HG03175 (cell line): Measurements from ENCODE around the gene MROH9.
"Not testable (repeated sequence)": the region's sequence is repeated elsewhere in the genome, so short reads cannot be mapped to it uniquely, and the experiment has no call there.

ENCODE experiments used
- ATAC-seq: cut with Tn5 transposase; IDR thresholded peaks from one replicate; pipeline ENCODE4 v1.9.1; 2021; ENCODE audit warnings: mild to moderate bottlenecking, moderate library complexity; ENCODE audit not compliant: unreplicated experiment

Gene MROH9

GRCh38 chr1:170935231-170935630, at the start of gene MROH9:
MROH9 (plus strand) TSS chr1:170935534; CDS start chr1:170945557, 10,023 bp downstream.
- no peak for ATAC-seq

DNA sequence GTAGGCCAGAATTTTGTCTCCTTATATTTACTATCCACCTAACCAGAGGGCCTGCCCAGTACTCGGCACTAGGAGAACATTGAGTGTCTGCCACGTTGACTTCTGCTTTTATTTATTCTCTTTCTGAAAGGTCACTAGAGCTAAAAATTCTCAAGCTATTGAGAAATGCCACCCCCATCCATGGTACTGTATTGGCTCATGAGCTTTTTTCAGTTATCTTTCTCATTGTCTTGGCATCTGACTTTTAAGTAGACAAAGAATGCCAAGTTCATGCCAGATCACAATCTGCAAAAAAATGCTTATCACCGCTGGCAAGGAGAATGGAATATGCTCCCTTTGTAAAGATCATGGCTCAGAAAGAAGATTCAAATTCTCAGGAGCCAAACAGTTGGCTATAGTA, 49.8 kb upstream of the MROH9 start:
- no peak for ATAC-seq

GRCh38 chr1:170886460-170886859, 48.9 kb upstream of the MROH9 start:
- ATAC-seq = no peak

DNA sequence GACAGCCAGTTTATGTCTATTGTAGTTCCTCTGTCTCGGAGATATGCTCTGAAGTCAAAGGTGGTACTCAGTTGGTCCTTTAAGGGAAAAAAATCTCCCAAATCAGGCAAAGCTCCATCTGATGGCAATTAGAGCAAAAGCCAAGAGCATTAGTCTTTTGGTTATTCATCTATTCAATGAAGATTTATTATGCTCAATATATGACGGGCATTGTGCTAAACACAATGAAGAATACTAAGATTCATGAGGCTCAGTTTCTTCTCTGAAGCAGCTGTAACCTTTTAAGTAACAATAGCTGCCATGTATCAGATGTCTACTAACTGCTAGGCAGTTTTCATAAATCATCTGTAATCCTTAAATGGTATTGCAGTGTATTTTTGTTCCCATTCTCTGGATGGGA, 47.6 kb upstream of the MROH9 start:
- no peak for ATAC-seq

DNA sequence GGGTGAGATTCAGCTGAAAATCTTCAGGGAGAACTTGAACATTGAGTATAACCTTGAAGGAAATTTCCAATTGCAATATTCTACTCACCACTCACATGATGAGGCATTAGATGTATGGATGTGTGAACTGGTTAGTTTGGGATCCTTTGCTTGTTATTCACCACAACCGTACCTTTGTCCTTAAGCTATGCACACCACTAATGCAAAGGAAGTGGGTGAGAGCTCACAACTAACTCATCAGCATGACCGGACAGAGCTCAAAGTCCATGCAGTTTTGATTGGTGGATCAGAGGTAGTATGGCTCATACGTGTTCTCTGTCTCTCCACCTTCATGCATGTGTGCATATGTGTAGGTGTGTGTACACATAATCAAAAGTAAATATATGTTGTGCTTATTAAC, 43.5 kb upstream of the MROH9 start:
- no peak for ATAC-seq

- no peak for ATAC-seq
Observed at GRCh38 chr1:170893655-170894297, 41.6 kb upstream of the MROH9 start.

- ATAC-seq = no peak
Observed at GRCh38 chr1:170903961-170904360, 31.4 kb upstream of the MROH9 start.

- ATAC-seq = no peak
Observed at GRCh38 chr1:170908942-170909341, 26.4 kb upstream of the MROH9 start.

DNA sequence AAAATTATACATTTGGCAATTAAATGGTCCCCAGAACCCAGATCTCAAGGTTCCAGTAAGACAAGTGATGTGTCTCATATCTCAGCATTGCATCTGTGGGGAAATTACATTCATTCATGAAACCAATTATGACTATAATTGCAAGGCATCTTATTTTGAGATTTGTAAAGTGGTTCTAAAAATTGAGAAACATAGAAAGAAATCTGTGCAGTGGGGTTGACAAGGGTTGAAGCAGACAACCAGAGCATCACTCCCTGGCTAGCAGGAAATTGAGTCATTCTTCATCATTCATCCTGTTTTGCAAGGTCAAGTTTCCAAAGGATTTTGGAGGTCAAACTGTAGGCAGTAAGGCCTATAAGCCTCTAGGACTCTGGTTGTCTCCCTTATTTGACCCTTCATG, 25.1 kb upstream of the MROH9 start:
- ATAC-seq = no peak

GRCh38 chr1:170917373-170917772, 18.0 kb upstream of the MROH9 start:
- ATAC-seq = no peak

GRCh38 chr1:170924656-170925055, 10.7 kb upstream of the MROH9 start:
- not testable (repeated sequence) for ATAC-seq

- ATAC-seq = no peak
Observed at GRCh38 chr1:170927955-170928840, 7.1 kb upstream of the MROH9 start.

DNA sequence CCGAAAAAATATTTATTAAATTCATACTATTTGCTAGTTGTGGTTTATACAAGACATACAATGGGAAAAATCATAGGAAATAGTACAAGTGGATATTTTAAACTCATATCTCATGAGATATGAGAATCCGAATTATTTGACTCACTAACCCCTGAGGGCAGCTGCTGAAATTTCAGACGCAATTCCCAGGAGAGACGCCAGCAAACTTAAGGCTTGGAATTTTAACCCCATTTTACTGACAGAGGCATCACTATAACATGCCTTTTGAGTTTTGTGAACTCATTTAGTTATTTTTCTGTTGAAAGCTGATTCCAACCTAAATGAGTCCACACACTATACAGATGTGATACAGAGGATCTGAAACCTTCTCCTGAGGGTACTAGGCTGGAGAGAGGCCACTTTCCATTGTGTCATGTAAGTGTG, 5.9 kb upstream of the MROH9 start:
- ATAC-seq = no peak

DNA sequence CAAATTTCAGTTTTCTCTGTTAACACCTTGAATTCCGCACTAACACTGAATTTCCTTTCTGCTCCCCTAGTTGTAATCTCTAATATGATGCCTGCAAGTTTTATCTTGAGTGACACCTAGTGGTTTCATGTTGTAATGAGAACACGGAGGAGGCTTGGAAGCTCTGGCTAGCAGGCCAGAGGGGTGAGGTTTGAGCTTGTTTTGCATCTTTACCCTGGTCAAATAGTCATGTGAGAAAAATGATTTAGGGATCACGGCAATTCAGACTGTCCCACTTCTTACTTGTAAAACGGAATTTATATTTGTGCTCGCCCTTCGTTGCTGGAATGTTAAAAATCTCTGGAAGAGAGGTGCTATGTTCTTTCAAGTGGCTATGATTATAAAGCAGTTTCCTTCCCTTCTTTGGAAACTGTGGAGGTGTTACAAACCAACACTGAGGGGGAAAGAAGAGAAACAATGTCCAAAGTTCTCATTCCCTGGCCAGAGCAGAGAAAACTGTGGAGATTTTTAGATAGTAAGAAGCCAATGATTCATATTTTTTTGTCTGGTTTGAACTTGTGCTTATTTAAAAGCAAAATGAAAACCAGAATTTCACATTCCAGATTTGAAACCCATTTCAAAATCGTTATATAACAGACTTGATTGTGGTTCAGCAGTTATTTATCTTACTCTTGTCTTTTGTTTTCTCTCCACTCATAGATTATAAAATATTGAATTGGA, 5.3 kb upstream of the MROH9 start:
- peak; percentile 92 for ATAC-seq

- no peak for ATAC-seq
Observed at GRCh38 chr1:170931650-170932049, 3.7 kb upstream of the MROH9 start.

DNA sequence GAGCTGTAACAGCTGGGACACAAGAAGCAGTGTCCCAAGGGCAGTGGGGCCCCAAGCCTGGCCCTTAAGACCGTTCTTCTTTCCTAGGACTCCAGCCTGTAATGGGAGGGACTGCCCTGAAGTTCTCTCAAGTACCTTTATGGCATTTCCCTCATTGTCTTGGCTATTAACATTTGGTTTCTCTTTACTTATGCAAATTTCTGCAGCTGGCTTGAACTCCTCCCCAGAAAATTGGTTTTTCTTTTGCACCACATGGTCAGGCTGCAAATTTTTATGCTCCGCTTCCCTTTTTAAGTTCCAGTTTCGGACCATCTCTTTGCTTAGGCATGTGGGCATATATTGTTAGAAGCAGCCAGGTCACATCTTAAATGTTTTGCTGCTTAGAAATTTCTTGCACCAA, 3.1 kb upstream of the MROH9 start:
- no peak for ATAC-seq

DNA sequence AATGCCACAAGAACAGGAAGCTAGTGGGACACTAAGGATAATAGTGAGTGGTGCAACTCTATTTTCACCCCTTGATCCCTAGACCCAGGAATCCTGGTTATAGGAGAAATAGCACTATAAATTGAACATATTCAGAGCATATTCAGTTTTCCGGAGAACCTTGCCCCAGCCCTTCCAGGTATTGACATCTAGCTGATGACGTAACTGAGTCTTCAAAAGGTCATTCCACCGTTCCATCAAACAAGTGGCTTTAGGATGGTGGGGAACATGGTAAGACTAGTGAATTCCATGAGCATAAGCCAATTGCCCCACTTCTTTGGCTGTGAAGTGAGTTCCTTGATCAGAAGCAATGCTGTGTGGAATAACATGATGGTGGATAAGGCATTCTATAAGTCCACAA, 2.9 kb downstream of the MROH9 start:
- ATAC-seq = no peak

GRCh38 chr1:170939476-170939875, 4.1 kb downstream of the MROH9 start:
- ATAC-seq = no peak

- ATAC-seq = not testable (repeated sequence)
Observed at GRCh38 chr1:170951744-170952143, 16.4 kb downstream of the MROH9 start.

GRCh38 chr1:170959385-170959784, 24.1 kb downstream of the MROH9 start:
- ATAC-seq = no peak

DNA sequence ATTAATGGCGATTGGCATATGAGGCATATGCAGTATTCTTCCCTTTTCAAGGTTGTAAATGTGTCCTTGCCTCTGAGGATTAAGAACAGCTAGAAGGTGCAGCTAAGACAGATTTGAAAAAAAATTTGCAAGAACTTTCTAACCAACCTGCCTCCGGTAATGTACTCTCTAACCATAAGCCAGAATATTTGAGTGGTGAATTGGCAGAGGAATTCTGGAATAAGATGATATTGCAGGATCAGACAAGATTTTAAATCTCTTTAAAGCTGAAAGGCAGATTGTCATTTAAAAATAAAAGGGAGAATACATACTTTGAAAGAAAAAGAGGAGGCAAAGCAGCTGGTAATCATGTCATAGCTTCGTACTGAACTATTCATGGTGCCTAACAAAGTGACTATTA, 29.2 kb downstream of the MROH9 start:
- ATAC-seq = no peak
